GM20431 (cell line): ENCODE measurements around the gene ANKRD22.

Source experiments
- in situ Hi-C: fragments of 300-500 bp; cut with MseI, MboI; formaldehyde crosslinking; loops from one replicate; pipeline ENCODE4 v1.15.0; 2020; ENCODE audit warnings: low sequenced_read_pairs; ENCODE audit not compliant: unreplicated experiment

The ANKRD22 gene

DNA sequence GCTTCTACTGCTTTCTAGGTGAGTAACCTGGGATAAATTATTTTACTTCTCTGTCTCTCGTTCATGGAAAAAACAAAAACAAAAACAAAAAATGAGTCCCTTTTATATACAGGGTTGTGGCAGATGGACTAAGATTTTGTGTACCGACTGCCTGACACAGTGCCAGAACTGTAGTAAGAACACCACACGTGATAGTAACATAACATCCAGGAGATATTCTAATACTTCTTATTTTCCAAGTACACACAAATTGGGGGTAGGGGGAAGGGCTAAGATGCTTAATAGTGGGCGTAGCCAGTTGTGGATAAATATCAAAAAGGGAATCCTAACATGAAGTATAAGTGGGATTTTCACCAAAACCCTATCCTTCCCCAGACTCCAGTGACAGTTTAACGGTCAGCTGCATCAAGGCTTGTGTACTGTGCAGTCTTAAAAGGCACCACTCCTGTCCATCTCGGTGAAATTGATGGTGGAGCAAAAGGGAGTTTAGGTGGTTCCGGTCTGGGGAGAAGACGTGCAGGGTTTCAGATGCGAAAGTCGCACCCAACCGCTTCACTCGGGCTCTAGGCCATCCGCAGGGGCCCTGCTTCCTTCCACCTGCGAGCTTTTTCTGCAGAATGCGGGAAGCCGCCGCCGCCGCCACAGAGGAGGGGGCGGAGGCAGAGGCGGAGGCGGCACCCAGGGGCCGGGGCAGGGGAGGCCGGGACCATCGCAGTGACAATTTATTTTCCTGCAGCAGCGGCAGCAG, 28.1 kb upstream of the ANKRD22 start, which contains the start of gene STAMBPL1:
Gene STAMBPL1, plus strand, starts transcription at position 712 of the 748 bp plus-strand sequence. CDS start 21,464 bp downstream, outside the sequence.
- in situ Hi-C loops: no loop called here

DNA sequence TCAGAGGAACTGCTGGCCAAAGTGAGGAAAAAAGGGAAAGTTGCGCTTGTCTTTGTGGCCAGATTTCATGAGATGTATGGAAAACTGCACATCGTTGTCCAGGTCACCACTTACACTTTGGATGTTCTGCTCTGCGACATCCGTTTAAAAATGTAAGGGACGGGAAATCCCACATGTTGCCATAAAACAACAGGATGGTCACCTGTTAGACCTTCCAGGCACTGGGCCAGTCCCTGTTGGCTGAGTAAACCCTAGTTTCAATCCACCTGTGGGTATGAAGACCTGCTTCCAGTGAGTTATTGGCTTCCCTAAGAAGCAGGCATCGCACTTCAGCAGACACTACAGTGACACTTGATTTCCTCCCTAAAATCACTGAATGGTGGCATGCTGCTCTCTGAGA, 25.7 kb upstream of the ANKRD22 start:
- in situ Hi-C loops: no loop called here

DNA sequence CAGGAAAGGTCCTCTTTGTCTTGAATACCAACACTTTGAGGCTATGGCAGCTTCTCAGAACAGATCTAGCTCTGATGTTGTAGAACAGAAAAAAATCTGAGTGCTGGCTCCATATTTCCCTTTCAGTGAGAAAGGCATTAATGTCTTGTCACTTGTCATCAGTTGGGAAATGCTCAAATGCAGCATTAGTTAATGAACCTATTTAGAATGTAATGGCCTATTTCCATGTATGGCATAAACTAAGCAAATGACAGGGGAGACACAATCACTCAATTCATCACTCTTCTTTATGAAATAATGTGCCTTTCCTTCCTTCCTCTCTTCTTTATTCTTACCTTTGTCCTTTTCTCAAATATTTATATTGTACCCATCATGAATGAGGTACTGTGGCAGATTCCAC, 23.4 kb upstream of the ANKRD22 start:
- in situ Hi-C loops: no loop called here

DNA sequence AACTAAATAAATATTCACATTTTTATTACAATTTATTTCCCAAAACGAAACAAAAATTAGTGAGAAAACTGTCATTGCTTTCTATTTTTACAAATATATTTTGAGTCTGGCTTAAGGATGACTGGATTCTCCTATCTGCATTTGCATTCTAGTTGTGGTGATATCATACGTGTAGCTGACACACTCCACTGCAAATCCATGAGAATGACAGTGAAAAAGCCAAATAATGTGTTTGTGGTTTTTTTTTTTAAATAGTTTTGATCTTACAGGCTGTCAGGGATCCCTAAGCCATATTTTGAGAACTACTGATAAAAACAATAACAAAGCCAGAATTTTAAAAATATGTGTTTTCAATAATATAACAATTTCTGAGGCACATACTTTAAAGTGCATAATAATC, 22.6 kb upstream of the ANKRD22 start:
- in situ Hi-C loops: no loop called here

DNA sequence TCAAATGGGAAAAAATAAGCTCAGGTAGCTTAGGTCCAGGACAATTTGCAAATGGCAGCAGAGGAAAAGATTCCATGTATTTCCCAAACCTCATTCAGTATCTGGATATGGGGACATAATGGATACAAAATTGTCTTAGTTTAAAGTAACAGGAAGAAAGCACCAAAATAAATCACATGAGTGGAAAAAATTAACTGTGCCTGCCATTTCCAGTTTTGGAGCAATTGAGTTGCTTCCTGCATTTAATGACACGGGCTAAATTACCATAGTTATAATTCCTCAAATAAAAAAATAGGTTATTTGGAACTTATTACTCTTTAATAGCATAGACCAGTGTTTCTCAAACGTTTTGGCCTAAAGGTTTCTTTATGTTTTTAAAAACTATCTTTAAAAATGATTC, 22.1 kb upstream of the ANKRD22 start:
- in situ Hi-C loops: no loop called here

DNA sequence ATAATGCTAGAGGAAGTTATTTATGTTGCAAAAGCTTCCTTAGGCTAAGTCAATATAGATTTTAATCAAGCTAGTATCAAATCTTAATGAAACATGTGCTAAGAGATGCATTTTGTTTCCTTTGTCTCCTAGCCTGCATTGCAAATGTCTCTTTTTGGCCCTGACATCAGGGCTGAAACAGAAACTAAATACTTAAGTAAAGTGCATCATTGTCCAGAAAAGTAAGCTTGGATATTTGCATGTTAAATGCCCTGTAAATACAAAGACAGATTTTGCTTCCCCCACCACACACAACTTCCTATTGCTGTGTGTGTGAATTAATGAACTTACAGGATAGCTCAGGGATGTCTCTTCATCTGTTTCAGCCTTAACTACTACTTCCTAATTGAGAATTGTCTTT, 18.4 kb upstream of the ANKRD22 start:
- in situ Hi-C loops: no loop called here

DNA sequence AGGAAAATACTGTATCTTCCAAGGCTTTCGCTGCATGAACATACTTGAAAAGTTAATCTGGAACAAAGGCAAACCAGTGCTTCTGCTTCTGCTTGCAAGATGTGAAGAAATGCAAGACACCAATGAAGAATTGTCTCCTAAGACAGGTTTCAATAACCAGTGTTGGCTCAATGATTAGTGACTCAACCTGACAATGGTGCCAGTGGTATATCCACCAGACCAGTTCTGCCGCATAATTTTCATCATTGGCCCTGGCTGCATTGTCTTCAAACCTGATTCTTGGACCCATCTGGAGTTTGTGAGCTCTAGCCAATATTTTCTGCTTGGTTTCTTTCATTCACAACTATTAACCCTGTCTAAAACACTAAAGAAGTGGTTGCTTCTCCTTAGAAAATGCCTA, 14.8 kb upstream of the ANKRD22 start:
- in situ Hi-C loops: no loop called here

DNA sequence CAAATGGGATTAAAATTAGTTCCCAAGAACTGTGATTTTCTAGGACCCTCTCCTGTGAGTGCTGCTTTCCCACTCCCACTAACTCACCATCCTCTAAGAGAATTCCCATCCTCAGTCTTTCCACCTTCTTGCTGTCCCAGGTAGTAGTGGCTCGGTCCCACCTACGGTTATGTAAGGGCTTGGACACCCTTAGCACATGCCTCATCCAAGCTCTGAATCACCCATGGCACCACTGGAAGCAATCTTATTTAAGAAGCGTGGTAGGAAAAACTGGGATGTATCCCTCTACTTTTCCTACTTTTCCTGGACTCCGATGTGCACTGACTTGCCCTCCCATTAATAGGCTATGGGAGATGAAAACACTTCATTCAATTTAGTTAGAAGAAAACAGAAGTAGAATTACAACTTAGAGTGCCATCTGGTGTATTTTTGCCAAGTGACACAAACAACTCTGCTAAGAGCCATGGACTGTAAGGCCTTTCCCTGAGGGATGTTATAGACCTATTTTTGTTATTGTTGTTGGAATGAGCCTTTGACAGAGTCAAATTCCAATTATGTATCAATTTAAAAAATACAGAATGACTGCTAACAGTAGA, 13.7 kb upstream of the ANKRD22 start:
- in situ Hi-C loops: no loop called here

DNA sequence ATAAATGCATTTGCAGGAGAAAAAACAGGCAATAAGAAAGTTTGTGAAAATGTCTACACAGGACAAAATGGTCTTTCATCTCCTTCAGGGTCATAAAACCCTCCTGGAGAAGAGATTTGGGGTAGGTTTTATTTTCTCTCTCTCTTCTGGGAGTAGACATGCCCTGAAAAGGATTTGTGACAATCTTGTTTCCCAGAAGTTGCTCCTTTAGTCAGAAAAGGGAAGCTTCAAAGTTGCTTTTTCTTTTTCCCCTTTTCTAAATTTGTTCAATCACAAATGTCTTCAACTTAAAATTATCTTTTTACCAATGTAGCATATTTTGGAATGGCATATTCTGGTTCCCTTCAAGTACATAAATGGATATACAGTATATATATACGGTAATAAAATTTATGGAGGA, 9.4 kb upstream of the ANKRD22 start:
- in situ Hi-C loops: no loop called here

DNA sequence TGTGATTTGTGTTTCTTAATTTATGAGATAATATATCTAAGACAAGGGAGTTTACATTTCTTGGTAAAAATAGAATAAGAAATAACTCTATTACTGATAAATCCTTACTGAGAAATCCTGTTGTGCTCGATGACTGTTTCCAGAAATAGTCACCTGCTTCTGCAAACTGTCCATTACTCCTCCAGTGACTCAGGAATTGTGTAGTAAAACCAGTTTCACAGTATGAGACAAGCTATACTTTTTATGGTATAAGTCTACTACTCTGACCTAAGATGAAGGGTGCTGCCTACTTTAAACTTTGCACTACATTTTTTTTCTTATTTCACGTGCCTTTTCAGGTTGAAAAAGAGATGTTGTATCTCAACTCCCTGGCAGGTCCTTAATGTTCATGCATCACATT, 6.8 kb upstream of the ANKRD22 start:
- in situ Hi-C loops: no loop called here

DNA sequence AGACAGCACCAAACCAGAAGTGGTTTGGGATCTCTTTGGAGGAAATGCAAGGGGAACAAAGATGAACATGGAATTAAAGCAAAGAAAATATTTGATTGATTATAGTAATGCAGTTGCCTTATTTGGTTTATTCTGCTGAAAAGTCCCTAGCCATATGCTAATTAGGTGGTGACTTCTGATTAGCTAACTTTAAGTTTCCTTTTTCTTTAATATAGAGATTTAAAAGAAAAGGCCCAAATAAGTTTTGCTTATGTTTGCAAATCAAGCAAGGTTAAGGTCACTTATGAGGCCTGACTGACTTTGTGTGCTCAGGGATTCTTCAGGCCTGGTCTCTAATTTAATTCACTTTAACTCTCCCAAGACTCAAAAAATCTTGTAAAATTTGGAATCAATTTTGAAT, 6.2 kb upstream of the ANKRD22 start:
- in situ Hi-C loops: no loop called here

DNA sequence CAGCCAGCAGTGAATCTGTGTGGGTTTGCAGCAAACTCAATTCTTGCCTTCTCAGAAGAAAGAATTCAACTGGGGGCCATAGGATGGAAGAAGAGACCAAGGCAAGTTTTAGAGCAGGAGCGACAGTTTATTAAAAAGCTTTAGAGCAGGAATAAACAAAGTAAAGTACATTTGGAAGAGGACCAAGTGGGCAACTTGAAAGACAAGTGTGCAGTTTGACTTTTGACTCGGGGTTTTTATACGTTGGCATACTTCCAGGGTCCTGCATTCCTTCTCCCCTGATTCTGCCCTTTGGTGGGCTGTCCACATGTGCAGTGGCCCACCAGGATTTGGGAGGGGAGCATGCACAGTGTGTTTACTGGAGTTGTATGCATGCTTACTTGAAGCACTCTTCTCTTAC, 3.0 kb upstream of the ANKRD22 start:
- in situ Hi-C loops: no loop called here

DNA sequence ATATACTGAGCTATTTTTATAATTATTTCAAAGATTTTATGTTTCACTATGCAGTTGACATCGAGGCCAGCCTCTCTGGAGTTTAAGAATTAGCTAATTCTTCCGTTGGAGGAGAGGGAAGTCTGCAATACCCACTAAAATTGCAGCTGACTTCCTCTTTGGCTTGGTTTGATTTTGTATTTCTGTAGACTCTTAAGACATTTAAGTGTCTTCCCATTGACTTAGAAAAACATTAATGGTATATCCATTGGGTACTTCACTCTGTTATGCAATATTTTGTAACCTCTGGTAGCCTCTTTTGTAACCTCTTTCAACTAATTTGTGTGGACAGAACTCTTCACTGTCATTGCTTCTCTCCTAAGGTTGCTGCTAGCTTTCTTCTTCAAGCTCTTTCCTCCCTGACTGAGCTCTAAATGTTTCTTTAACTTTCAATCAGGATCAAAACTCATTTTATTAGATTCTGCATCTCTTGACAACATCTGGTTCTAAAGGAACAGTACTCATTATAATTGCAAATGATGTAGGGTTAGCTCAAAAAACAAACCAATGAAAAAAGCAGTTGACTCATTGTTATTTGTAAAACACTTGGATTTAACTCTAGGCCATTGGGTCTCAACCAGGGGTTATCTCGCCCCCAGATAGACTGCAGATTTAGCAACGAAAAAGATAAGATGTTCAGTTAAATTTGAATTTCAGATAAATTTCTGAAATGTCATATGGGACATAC, 1.7 kb upstream of the ANKRD22 start:
- in situ Hi-C loops: no loop called here

DNA sequence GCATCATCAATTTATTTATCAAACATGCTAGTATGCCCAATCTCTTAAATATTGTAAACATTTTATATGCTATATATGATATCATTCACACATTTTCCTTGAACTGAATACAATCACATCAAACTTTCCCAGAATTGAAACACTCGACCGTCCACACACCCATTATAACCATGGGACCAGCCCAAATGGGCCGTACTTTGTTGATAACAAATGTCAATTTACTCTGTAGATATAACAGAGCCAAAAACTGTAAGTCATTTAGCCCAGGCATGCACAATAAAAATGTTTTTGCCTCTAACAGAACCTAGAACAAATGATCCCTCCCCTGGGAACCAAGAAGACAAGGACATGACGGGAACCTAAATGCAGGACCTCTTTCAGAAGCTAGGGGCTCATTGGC, 683 bp upstream of the ANKRD22 start:
- in situ Hi-C loops: no loop called here

DNA sequence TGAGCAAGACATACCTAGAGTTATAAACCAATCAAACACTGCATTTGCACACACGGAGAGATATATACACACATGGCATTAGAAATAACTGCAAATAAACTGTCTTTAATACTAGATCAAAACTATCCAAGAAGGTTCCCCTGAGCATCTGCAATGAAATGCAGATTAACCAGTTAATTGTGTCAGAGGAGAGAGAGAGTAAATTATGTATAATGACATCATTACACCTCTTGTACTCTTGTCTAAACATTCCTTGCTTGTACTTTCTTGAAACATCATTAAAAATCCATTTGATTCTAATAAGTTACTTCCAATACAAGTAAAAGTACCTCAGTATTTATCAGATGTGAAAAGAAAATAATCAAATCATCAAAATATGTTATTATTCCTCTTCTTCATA, 932 bp downstream of the ANKRD22 start:
- in situ Hi-C loops: no loop called here

DNA sequence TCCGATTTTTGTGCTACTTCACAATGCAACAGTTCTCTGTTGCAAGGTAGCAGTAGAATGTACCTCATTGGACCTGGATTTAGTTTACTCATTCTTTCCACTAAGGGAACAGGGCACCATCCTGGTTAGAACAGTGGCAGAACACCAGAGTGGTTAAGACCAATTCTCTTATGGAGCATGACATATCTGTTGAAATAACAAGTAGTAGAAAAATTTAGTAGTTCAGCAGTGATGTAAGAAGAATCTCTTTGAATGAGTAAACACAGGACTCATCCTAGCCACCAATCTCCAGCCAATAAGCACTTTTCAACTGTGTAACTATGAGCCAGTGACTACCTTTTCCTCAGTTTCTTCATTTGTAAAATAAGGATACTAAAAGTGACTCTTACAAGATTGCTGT, 2.4 kb downstream of the ANKRD22 start:
- in situ Hi-C loops: no loop called here

DNA sequence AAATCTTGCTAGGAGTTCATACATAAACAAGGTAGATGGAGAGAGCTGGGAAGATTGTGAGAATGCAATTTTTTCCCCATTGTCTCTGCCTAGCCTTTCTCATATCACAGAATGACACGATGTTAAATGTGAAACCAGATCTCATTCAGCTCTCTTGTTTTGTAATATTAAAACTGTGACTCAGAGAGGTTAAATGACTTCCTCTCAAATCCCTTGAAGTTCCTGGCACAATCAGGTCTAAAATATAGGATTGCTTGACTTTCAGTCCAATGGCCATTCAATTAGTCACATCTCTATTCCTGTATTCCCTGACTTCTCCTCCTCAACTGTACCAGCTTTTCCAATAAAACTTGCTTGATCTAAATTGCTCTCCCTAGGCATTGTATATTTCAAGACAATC, 3.1 kb downstream of the ANKRD22 start:
- in situ Hi-C loops: no loop called here

DNA sequence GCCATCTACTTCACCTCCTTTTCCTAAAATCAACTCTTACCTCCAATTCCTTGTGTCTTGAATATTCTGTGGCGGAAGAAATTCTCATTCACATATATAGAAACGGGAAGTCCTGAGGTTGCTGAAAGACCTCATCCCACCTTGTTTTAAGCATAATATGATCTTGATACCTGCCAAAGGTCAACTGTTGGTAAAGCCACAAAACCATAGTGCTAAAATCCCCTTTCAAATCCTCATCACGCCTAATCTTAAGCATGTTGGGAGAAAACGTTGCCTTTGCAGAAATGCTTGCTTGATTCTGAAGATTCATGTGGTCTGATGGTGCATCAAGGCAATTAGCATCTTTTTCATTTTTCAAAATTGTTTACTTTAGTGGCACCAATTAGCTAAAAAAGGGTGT, 8.5 kb downstream of the ANKRD22 start:
- in situ Hi-C loops: no loop called here

DNA sequence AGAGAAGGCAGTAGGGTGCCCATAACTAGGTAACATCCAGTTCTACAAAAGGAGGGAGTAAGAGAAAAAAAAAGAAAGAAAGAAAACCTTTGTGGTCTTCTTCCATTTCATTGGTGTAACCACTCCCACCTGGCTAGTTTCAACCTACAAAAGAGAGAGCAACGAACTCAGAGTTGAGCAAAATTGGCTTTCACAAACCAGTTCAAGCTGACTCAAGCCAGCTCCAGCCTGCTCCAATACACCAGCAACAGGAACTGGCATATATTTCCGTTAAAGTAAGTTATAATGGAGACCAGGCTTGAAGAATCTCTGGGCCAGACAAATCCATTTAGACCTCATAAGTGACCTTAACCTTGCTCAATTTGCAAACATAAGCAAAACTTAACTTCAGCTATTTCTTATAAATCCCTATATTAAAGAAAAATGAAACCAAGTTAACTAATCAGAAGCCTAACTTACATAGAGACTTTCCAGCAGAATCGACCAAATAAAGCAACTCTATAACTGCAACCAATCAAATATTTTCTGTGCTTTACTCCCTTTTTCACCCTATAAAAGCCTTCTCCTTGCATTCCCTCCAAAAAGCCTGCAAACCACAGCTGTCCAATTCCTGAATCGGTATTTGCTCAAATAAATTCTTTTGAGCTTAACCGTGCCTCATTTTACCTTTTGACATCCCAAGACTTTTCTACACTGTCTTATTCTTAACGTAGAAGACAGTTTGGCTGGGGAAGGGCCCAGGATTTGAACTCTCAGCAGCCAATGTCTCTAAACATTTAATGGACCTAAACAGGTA, 10.1 kb downstream of the ANKRD22 start:
- in situ Hi-C loops: no loop called here

DNA sequence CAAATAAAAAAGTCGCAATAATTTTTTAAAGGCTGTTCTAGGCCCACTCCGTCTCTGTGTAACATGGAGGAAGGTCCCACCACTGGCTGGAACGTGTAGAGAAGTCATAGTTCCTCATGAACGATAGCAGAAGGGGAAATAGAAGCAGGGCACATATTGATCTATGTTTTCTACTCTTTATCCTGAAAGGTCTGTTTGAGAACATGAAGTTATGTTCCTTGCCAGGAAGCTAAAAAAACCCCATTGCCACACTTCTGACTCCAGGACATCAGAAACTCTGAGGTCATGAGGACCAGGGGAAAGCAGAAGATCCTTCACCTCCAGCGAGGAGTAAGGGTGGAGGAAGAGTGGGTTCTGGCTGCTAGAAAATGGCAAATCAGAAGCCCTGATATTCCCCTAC, 10.8 kb downstream of the ANKRD22 start:
- in situ Hi-C loops: no loop called here

DNA sequence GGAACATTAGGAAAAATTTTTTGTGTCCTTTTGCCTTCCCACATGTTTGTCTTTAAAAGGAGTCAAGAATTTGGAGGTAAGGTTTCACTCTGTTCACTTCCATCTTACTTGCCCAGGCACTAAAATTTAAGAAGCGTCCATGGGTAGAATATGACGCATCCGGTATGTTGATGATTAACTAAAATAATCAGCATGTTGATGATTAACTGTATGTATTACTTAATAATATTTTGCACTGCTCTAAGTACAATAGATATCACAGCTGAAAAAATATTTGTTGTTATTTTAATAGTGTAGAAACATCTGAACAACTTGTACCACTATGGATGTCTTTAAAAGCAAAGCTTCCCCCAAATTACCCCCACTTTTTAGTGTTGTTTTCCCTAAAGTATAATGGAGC, 11.5 kb downstream of the ANKRD22 start:
- in situ Hi-C loops: no loop called here
